DND-41 (cell line): Measurements from ENCODE around the gene MUC5B.

ENCODE experiments used
- ATAC-seq: fragments of 200-7000 bp; cut with Tn5 transposase; 3 replicates; pipeline ENCODE4 v1.9.1; 2021; ENCODE audit warnings: low read depth; ENCODE audit not compliant: insufficient read depth
- DNase-seq: peaks from one replicate; pipeline ENCODE4 v3.0.0-alpha.2; 2020
- H2AFZ ChIP-seq: 2 replicates; pipeline ENCODE4 v1.6.0; 2012; ENCODE audit warnings: low read depth, low read length
- H3K27ac ChIP-seq: 2 replicates; pipeline ENCODE4 v1.5.1; 2012; ENCODE audit warnings: low read length, inconsistent platforms
- H3K27me3 ChIP-seq: fragments of 200-600 bp; sonication (generic); 2 replicates; pipeline ENCODE4 v1.6.0; 2012; ENCODE audit warnings: low read length, mild to moderate bottlenecking, inconsistent platforms; ENCODE audit not compliant: insufficient read depth, poor library complexity
- H3K36me3 ChIP-seq: 2 replicates; pipeline ENCODE4 v1.5.1; 2012; ENCODE audit warnings: low read length, inconsistent platforms; ENCODE audit not compliant: insufficient read depth
- H3K4me1 ChIP-seq: 2 replicates; pipeline ENCODE4 v1.5.1; 2012; ENCODE audit warnings: mild to moderate bottlenecking, low read length; ENCODE audit not compliant: insufficient read depth
- H3K4me2 ChIP-seq: 2 replicates; pipeline ENCODE4 v1.6.0; 2012; ENCODE audit warnings: mild to moderate bottlenecking, moderate library complexity, low read length, inconsistent platforms; ENCODE audit not compliant: insufficient read depth
- H3K4me3 ChIP-seq, 2 experiments: fragments of 200-600 bp in 1 of 2; shearing (Covaris generic) in 1 of 2; 2 replicates each; pipeline ENCODE4 v1.5.1; 2012 to 2016; ENCODE audit warnings: inconsistent platforms in 2 of 2, low read length in 2 of 2, mild to moderate bottlenecking in 2 of 2, low read depth in 1 of 2, moderate library complexity in 1 of 2
- H3K79me2 ChIP-seq: 2 replicates; pipeline ENCODE4 v1.6.0; 2012; ENCODE audit warnings: low read length, inconsistent platforms; ENCODE audit not compliant: insufficient read depth
- H3K9ac ChIP-seq: 2 replicates; pipeline ENCODE4 v1.6.0; 2012; ENCODE audit warnings: low read depth, mild to moderate bottlenecking, inconsistent platforms, low read length, moderate library complexity
- H3K9me3 ChIP-seq: 2 replicates; pipeline ENCODE4 v1.5.1; 2012; ENCODE audit warnings: low read length, moderate library complexity, mild to moderate bottlenecking, inconsistent platforms; ENCODE audit not compliant: insufficient read depth, severe bottlenecking
- H4K20me1 ChIP-seq: 2 replicates; pipeline ENCODE4 v1.6.0; 2012; ENCODE audit warnings: low read length; ENCODE audit not compliant: insufficient read depth
- EZH2 ChIP-seq: IDR thresholded peaks from 3 replicates; pipeline ENCODE4 v1.6.1; 2012; ENCODE audit warnings: borderline replicate concordance, low read depth, mild to moderate bottlenecking, moderate library complexity, low read length, inconsistent platforms; ENCODE audit not compliant: severe bottlenecking
- TF ChIP-seq, protein P1 (sequence below): IDR thresholded peaks from 2 replicates; pipeline ENCODE4 v1.5.1; 2012; ENCODE audit warnings: borderline replicate concordance, low read length, moderate library complexity, mild to moderate bottlenecking; ENCODE audit not compliant: poor library complexity, severe bottlenecking; ENCODE audit errors: extremely low read depth

The MUC5B gene

DNA sequence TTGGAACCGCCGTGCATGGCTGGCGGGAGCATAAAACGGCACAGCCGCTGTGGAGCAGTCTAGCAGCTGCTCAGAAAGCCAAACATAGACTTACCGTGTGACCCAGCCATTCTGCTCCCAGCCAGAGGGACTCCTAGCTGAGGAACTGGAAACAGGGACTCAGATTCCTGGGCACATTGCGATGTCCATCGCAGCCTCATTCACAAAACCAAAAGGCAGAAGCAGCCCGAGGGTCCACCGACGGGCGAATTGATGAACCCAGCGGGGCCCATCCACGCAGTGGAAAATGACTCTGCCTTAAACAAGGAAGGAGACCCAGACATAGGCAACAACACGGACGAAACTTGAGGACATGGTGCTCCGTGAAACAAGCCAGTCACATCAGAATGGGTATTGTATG lies 5.7 kb upstream of the MUC5B start:
- Histone ChIP-seq H3K9me3 (no peaks in the 10 kb centered on the region), H3K27me3 (no peaks in the 10 kb centered on the region), H3K9ac (no peak overlapping the region), H4K20me1 (no peaks in the 10 kb centered on the region; the same call in 1 of the 2 replicates), H3K4me3 (no peak overlapping the region), H3K27ac (no peak overlapping the region), H3K79me2 (no peaks in the 10 kb centered on the region), H3K36me3 (no peaks in the 10 kb centered on the region), H3K4me2 (no peak overlapping the region), H3K4me1 (no peaks in the 10 kb centered on the region), H2AFZ (no peak overlapping the region)
- TF ChIP-seq EZH2 = no peak
- no peak for DNase-seq
- ATAC-seq = no peak

GRCh38 chr11:1218256-1218787 lies 4.5 kb upstream of the MUC5B start:
- Histone ChIP-seq H3K4me3 (no peak overlapping the region), H3K27ac (no peak overlapping the region), H3K36me3 (no peaks in the 10 kb centered on the region), H3K4me2 (no peak overlapping the region), H4K20me1 (no peaks in the 10 kb centered on the region; the same call in 1 of the 2 replicates), H3K9me3 (no peaks in the 10 kb centered on the region), H3K27me3 (no peaks in the 10 kb centered on the region), H2AFZ (no peak overlapping the region), H3K4me1 (no peaks in the 10 kb centered on the region), H3K9ac (no peak overlapping the region), H3K79me2 (no peaks in the 10 kb centered on the region)
- DNase-seq = no peak
- ATAC-seq = no peak
- TF ChIP-seq EZH2 = no peak
- TF ChIP-seq, protein P1, sequence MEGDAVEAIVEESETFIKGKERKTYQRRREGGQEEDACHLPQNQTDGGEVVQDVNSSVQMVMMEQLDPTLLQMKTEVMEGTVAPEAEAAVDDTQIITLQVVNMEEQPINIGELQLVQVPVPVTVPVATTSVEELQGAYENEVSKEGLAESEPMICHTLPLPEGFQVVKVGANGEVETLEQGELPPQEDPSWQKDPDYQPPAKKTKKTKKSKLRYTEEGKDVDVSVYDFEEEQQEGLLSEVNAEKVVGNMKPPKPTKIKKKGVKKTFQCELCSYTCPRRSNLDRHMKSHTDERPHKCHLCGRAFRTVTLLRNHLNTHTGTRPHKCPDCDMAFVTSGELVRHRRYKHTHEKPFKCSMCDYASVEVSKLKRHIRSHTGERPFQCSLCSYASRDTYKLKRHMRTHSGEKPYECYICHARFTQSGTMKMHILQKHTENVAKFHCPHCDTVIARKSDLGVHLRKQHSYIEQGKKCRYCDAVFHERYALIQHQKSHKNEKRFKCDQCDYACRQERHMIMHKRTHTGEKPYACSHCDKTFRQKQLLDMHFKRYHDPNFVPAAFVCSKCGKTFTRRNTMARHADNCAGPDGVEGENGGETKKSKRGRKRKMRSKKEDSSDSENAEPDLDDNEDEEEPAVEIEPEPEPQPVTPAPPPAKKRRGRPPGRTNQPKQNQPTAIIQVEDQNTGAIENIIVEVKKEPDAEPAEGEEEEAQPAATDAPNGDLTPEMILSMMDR = no peak

GRCh38 chr11:1218788-1219445 lies 3.9 kb upstream of the MUC5B start:
- Histone ChIP-seq H3K4me2 (no peak overlapping the region), H3K9me3 (no peaks in the 10 kb centered on the region), H3K79me2 (no peaks in the 10 kb centered on the region), H3K4me1 (no peaks in the 10 kb centered on the region), H3K27me3 (no peaks in the 10 kb centered on the region), H3K36me3 (no peaks in the 10 kb centered on the region), H4K20me1 (no peaks in the 10 kb centered on the region; the same call in 1 of the 2 replicates), H3K9ac (no peak overlapping the region), H3K27ac (no peak overlapping the region), H2AFZ (no peak overlapping the region), H3K4me3 (no peak overlapping the region)
- ATAC-seq (no peak), DNase-seq (no peak)
- no peak for TF ChIP-seq EZH2

DNA sequence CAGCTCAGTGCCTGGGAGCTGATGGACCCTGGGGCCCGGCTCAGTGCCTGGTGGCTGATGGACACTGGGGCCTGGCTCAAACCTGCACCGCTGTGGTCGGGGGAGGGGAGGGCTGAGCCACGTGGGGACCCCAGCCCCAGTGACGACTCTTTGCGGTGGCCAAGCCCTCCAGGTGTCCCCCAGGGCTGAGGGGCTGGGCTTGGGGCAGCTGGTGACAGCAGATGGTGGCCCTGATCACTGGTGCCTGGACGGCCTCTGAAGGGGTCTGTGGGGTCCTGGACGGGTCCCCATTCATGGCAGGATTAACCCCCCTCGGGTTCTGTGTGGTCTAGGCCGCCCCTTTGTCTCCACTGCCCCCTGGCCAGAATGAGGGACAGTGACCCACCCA lies 3.4 kb upstream of the MUC5B start:
- Histone ChIP-seq H3K27me3 (no peaks in the 10 kb centered on the region), H3K9me3 (no peaks in the 10 kb centered on the region), H3K36me3 (no peaks in the 10 kb centered on the region), H3K9ac (no peak overlapping the region), H2AFZ (no peak overlapping the region), H3K79me2 (no peaks in the 10 kb centered on the region), H4K20me1 (no peaks in the 10 kb centered on the region; the same call in 1 of the 2 replicates), H3K27ac (no peak overlapping the region), H3K4me3 (no peak overlapping the region), H3K4me1 (no peaks in the 10 kb centered on the region), H3K4me2 (no peak overlapping the region)
- TF ChIP-seq, protein P1 = no peak
- no peak for TF ChIP-seq EZH2
- ATAC-seq (no peak), DNase-seq (no peak)
